Left hindlimb (tissue), 1 donor: Measurements from ENCODE around the gene SLC25A33.
A peak's percentile ranks its signal among the peaks of the same experiment; 100 is the strongest.
"Not testable (repeated sequence)": the region's sequence is repeated elsewhere in the genome, so short reads cannot be mapped to it uniquely, and the experiment has no call there.

ENCODE experiments used
- DNase-seq: peaks from one replicate; pipeline ENCODE4 v3.0.0-alpha.2; 2018

SLC25A33 gene

GRCh38 chr1:9539165-9539828, at the start of gene SLC25A33:
Gene SLC25A33, plus strand, starts transcription at chr1:9539465. Its CDS starts 227 bp downstream, at chr1:9539692.
- peak; percentile 99 for DNase-seq

DNA sequence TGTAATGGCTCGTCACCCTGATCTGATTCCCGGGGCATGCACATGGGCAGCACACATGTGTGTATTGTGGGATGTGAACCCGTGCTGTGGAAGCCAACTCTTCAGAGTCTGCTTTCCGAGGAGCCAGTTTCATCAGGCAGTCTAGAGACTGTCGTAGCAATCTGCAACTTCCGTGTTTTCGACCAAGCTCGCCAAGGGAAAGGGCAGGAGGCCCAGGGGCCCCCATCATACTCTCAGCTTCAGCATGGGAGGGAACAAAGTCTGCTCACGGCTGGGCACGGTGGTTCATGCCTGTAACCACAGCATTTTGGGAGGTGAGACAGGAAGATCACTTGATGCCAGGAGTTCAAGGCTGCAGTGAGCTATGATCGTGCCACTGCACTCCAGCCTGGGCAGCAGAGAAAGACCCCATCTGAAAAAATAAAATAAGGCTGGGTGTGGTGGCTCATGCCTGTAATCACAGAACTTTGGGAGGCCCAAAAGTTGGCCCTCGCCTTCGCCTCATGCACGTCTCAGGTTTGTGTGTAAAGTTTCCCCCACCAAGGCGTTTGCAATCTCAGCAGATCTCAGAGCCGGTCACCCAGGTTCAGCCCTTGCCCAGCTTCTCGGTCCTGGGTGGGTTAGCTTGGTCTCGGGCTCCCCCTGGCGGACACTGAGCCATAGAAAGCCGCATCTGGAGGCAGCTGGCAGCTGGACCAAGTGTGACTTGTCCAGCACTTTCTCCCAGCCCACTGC, 48.5 kb upstream of the SLC25A33 start:
- peak; percentile 92 for DNase-seq

DNA sequence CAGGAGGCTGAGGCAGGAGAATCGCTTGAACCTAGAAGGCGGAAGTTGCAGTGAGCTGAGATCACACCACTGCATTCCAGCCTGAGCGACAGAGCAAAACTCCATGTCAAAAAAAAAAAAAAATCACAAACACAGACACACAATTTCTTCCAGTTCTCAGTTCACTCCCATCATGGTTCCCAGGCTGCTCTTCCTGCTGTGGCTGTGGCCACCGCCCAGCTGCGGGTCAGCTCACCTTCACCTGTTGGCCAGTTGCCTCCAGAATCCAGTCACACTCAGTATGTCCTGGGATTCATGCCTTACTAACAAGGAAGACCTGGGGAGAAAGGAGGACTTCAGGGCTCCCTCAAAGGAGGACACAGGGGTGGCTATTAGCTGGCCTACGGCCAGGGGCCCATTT, 45.9 kb upstream of the SLC25A33 start:
- no peak for DNase-seq

- DNase-seq, result peak; percentile 51
These were observed 44.1 kb upstream of the SLC25A33 start for GRCh38 chr1:9494936-9495758.

- DNase-seq, result no peak
These were observed 43.4 kb upstream of the SLC25A33 start for GRCh38 chr1:9495854-9496374.

DNA sequence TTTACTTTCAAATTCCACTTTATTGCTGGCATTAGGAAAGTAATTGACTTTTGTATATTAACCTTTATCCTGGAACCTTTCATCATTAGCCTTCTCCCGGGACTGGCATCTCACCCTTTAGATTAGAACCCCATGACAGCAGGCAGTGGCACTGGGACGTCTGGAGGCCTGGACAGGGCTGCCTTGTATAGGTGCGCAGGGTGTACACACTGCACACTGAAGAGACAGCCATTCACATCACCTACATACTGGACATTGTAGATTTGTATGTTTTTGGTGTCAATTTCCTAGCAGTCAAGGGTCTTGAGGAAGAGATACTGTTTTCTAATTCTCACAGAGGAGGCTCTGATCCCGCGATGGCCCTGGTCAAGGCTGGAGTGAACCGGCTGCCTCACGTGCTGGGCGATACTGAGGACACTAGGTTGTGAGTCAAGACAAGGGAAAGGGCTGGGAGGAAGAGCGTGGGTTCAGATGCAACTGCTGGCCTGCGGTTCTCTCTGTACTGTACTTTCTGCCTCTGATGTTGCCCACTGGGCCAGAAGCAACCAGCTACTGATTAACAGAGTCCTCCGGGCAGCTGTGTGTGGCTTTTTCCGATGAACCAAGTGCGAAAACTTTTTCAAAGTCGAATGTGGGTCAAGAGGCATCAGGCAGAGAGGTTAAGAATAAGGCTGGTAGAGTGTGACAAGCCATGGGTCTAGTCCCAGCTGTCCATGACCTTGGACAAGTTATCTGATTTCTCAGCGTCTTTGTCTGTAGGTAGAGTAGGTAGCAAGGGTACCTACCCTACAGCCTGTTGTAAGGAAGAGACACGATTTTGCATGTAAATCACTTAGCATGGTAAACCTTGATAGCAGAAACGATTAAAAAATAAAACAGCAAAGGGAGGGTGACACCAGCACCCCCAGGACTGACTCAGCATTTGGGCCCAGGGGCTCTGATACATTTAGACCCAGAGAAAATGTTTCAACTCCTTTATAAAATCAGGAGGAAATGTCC, 38.2 kb upstream of the SLC25A33 start:
- DNase-seq, result no peak

DNA sequence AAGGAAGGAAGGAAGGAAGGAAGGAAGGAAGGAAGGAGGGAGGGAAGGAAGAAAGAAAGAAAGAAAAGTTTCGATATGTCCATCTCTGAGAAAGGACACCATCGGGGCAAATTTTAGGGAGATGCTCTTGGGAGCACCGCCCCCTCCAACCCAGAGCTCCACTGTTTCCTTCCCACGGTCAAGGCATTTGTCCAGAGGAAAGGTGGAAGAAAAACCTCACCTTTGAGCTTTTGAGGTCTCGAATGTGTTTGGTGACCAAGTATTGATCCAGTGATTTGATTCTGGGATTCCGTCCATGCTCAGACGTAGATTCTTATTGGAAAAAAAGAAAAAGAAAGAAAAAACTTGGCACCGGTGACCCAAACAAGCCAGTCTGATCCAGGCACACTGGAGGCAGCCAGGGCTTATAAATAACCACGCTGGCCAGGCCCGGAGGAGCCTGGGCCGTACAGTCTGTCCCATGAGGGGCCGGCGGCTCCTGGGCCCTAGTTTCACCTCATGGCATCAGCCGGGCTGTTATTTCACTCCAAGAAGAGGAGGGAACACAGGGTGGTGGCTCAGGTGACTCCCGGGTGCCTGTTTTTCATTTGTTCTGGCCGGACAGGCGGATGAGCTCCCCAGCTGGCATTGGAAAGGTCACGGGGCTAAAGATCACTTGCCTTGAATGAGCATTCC, 36.1 kb upstream of the SLC25A33 start:
- DNase-seq, result no peak

- DNase-seq, result no peak
These were observed 34.1 kb upstream of the SLC25A33 start for GRCh38 chr1:9505143-9505542.

- DNase-seq, result no peak
These were observed 32.4 kb upstream of the SLC25A33 start for GRCh38 chr1:9506901-9507300.

DNA sequence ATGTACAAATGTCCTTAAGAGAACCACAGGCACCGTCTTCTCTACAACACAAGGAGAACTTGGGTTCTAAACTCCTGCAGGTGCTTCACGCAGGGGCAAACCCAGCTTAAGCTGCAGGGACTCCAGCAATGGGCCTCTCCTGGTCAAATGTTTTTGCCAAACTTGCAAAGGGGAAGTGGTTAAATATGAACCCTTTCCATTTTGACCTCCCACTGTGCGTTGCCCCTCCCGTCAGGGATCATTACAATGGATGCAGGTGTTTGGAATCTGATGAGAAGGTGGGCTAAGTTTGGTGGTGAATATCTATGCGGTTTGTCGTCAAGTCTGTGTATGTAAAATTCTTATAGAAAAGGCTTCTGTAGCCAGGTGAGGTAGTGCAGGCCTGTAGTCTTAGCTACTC, 29.1 kb upstream of the SLC25A33 start:
- no peak for DNase-seq

GRCh38 chr1:9515550-9515949, 23.7 kb upstream of the SLC25A33 start:
- DNase-seq, result not testable (repeated sequence)

GRCh38 chr1:9518454-9518998, 20.7 kb upstream of the SLC25A33 start:
- DNase-seq, result no peak

GRCh38 chr1:9520411-9520810, 18.9 kb upstream of the SLC25A33 start:
- no peak for DNase-seq

- no peak for DNase-seq
These were observed 10.1 kb upstream of the SLC25A33 start for GRCh38 chr1:9529190-9529589.

DNA sequence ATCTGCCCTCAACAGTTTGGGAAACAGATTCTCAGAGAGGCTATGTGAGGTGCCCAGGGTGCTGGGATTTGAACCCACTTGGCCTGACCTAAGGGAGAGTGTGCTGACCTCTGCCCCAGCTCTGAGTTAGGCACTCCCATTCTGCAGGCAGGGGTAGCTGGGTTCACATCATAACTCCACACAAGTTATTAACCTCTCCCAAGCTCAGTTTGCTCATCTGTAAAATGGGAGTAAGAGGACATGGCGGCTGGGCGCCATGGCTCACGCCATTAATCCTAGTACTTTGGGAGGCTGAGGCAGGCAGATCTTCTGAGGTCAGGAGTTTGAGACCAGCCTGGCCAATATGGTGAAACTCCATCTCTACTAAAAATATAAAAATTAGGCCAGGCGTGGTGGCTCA, 8.9 kb upstream of the SLC25A33 start:
- no peak for DNase-seq

GRCh38 chr1:9534953-9535352, 4.3 kb upstream of the SLC25A33 start:
- no peak for DNase-seq

GRCh38 chr1:9536301-9536700, 3.0 kb upstream of the SLC25A33 start:
- DNase-seq, result no peak

GRCh38 chr1:9537863-9538668, 1.2 kb upstream of the SLC25A33 start:
- DNase-seq, result no peak

GRCh38 chr1:9538669-9539164, 548 bp upstream of the SLC25A33 start:
- peak; percentile 45 for DNase-seq
